ENCODE measurements around the gene ACACA. TPM values are rescaled to one million over a fixed set of nuclear protein-coding genes. Genes with fewer than 3 reads are reported as not detected.

Gene ACACA
- total and polyA plus RNA-seq, 2 experiments from 2014 or later, result 59.6 to 164 TPM

GRCh38 chr17:37137906-37138514, 268.6 kb downstream of the ACACA start:
- H3K27ac ChIP-seq (ENCODE audit: low read depth), result no peak overlapping the region
- ATAC-seq (no peak), DNase-seq (ENCODE audit: low spot score) (no peak)
- peaks cover 3% of the 10 kb centered on the region; the same call in 1 of the 2 replicates for H3K36me3 ChIP-seq (ENCODE audit: insufficient read depth)
- TF ChIP-seq ZNF462 (CRISPR knock-in tag; IDR thresholded peaks at IDR 0.05) (no peak), CREB1 (CRISPR knock-in tag; IDR thresholded peaks at IDR 0.05; ENCODE audit: low read depth) (no peak), POLR2AphosphoS5 (IDR thresholded peaks at IDR 0.05; ENCODE audit: low read depth) (no peak), NANOG (IDR thresholded peaks at IDR 0.05; ENCODE audit: borderline replicate concordance) (no peak), CTCF (conservative IDR thresholded peaks at IDR 0.05; ENCODE audit: low read depth in 2 of 2) (no peak), EZH2phosphoT487 (IDR thresholded peaks at IDR 0.05; ENCODE audit: unreplicated experiment) (no peak), ZNF331 (CRISPR knock-in tag; IDR thresholded peaks at IDR 0.05; ENCODE audit: low read depth) (no peak), ETS1 (IDR thresholded peaks at IDR 0.05) (no peak), EZH2 (IDR thresholded peaks at IDR 0.05; ENCODE audit: low read depth, unreplicated experiment) (no peak), JUNB (IDR thresholded peaks at IDR 0.05; ENCODE audit: unreplicated experiment) (no peak), STAT1 (IDR thresholded peaks at IDR 0.05; ENCODE audit: unreplicated experiment) (no peak), ZNF114 (CRISPR knock-in tag; IDR thresholded peaks at IDR 0.05) (no peak)
- TF ChIP-seq, protein P1, sequence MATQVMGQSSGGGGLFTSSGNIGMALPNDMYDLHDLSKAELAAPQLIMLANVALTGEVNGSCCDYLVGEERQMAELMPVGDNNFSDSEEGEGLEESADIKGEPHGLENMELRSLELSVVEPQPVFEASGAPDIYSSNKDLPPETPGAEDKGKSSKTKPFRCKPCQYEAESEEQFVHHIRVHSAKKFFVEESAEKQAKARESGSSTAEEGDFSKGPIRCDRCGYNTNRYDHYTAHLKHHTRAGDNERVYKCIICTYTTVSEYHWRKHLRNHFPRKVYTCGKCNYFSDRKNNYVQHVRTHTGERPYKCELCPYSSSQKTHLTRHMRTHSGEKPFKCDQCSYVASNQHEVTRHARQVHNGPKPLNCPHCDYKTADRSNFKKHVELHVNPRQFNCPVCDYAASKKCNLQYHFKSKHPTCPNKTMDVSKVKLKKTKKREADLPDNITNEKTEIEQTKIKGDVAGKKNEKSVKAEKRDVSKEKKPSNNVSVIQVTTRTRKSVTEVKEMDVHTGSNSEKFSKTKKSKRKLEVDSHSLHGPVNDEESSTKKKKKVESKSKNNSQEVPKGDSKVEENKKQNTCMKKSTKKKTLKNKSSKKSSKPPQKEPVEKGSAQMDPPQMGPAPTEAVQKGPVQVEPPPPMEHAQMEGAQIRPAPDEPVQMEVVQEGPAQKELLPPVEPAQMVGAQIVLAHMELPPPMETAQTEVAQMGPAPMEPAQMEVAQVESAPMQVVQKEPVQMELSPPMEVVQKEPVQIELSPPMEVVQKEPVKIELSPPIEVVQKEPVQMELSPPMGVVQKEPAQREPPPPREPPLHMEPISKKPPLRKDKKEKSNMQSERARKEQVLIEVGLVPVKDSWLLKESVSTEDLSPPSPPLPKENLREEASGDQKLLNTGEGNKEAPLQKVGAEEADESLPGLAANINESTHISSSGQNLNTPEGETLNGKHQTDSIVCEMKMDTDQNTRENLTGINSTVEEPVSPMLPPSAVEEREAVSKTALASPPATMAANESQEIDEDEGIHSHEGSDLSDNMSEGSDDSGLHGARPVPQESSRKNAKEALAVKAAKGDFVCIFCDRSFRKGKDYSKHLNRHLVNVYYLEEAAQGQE (IDR thresholded peaks at IDR 0.05; ENCODE audit: unreplicated experiment), result no peak
- Mint-ChIP-seq H3K27me3 (ENCODE audit: insufficient read depth, low read depth, poor library complexity) (peaks cover 3% of the 10 kb centered on the region), H3K9me3 (no peaks in the 10 kb centered on the region; the same call in 2 of the 3 replicates), H3K4me1 (peaks cover 38% of the 10 kb centered on the region), H3K27ac (no peak overlapping the region), H3K36me3 (ENCODE audit: low read depth) (peaks cover 6% of the 10 kb centered on the region; the same call in 2 of the 3 replicates), H3K4me3 (no peak overlapping the region)
- H4K20me1 ChIP-seq (replicated peaks; ENCODE audit: insufficient read depth), result no peaks in the 10 kb centered on the region
- H3K9me2 ChIP-seq (ENCODE audit: insufficient read depth), result no peaks in the 10 kb centered on the region; the same call in 1 of the 2 replicates
- no peaks in the 10 kb centered on the region for H3K79me2 ChIP-seq (replicated peaks; ENCODE audit: insufficient read depth)
- no peaks in the 10 kb centered on the region for H3K27me3 ChIP-seq (ENCODE audit: insufficient read depth)
- H3F3A ChIP-seq (replicated peaks; ENCODE audit: low read depth), result peaks cover 6% of the 10 kb centered on the region; the same call in 1 of the 2 replicates
- H2AFZ ChIP-seq, result no peak overlapping the region
- H3K4me3 ChIP-seq, result no peak overlapping the region
- H3K4me1 ChIP-seq (ENCODE audit: insufficient read depth), result peaks cover 48% of the 10 kb centered on the region
- H3K4me2 ChIP-seq, result no peak overlapping the region

All from GM23338 (cell line).